ENCODE data around the gene RIIAD1.
"Not testable (repeated sequence)": the region's sequence is repeated elsewhere in the genome, so short reads cannot be mapped to it uniquely, and the experiment has no call there.

RIIAD1 gene

GRCh38 chr1:151769270-151769669 lies 47.9 kb downstream of the RIIAD1 start:
- H3K4me3 ChIP-seq (ENCODE audit: low read depth, low read length); H3K36me3 ChIP-seq (ENCODE audit: insufficient read depth, low read length): not testable (repeated sequence)

DNA sequence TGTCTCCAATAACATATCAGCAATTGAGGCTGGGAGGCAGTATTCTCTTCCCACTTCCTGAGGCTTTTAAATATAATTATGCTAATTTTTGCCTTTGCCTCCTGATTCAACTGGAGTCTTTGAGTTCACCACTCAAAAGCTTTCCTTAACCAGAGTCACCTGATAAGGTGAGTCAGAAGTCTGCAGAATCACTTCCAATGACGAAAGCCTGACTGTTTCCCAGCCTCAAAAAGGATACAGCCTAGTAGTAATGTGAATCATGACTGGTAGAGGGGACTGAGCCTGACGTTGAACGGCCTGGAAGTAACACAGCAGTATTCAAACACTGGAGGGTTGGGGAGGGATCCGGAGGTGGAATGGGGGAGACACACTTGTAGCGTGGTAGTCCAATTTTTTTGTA lies 52.4 kb downstream of the RIIAD1 start:
- H3K79me2 ChIP-seq (ENCODE audit: control insufficient read depth, insufficient read depth, low read length, unreplicated experiment), result no peaks in the 10 kb centered on the region
- H3K4me1 ChIP-seq (ENCODE audit: control insufficient read depth, insufficient read depth, low read length, unreplicated experiment), result no peaks in the 10 kb centered on the region
- no peaks in the 10 kb centered on the region for H3K36me3 ChIP-seq (ENCODE audit: insufficient read depth, low read length)
- H3K4me3 ChIP-seq (ENCODE audit: low read depth, low read length), result no peak overlapping the region
- no peak overlapping the region for H3K27ac ChIP-seq (ENCODE audit: low read depth, low read length)
- H3K27me3 ChIP-seq (ENCODE audit: insufficient read depth, low read length), result no peaks in the 10 kb centered on the region
- H2AFZ ChIP-seq (ENCODE audit: low read length, unreplicated experiment), result no peak overlapping the region

More at GRCh38 chr1:151769270-151769669, 47.9 kb downstream of the RIIAD1 start:
- H3K79me2 ChIP-seq (ENCODE audit: control insufficient read depth, insufficient read depth, low read length, unreplicated experiment); H3K27me3 ChIP-seq (ENCODE audit: insufficient read depth, low read length); H2AFZ ChIP-seq (ENCODE audit: low read length, unreplicated experiment); H3K27ac ChIP-seq (ENCODE audit: low read depth, low read length); H3K4me1 ChIP-seq (ENCODE audit: control insufficient read depth, insufficient read depth, low read length, unreplicated experiment): not testable (repeated sequence)

GRCh38 chr1:151774256-151774922 lies 53.1 kb downstream of the RIIAD1 start:
- no peak overlapping the region for H3K4me3 ChIP-seq (ENCODE audit: low read depth, low read length)
- no peaks in the 10 kb centered on the region for H3K27me3 ChIP-seq (ENCODE audit: insufficient read depth, low read length)
- H2AFZ ChIP-seq (ENCODE audit: low read length, unreplicated experiment), result no peak overlapping the region
- no peaks in the 10 kb centered on the region for H3K4me1 ChIP-seq (ENCODE audit: control insufficient read depth, insufficient read depth, low read length, unreplicated experiment)
- no peaks in the 10 kb centered on the region for H3K36me3 ChIP-seq (ENCODE audit: insufficient read depth, low read length)
- no peaks in the 10 kb centered on the region for H3K79me2 ChIP-seq (ENCODE audit: control insufficient read depth, insufficient read depth, low read length, unreplicated experiment)
- no peak overlapping the region for H3K27ac ChIP-seq (ENCODE audit: low read depth, low read length)

GRCh38 chr1:151775894-151776664 lies 54.8 kb downstream of the RIIAD1 start:
- H3K36me3 ChIP-seq (ENCODE audit: insufficient read depth, low read length), result no peaks in the 10 kb centered on the region
- H3K27ac ChIP-seq (ENCODE audit: low read depth, low read length), result no peak overlapping the region

DNA sequence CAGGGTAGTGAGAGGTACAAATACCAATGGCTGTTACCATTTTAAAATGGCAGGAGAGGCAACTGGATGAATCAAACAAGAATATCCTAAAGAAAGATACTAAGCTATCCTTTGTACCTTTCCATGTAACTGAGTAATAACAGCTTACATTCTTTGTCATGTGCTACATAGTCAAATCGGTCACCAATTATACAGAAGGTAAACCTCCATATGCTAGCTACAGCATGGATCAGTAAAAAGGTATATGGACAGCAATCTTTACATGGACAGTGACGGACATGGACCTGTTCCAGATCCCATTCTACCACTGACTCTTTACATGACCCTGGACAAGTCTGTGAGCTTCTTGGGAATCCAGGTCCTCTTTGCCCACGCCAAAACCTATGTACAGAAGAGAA lies 55.3 kb downstream of the RIIAD1 start:
- no peaks in the 10 kb centered on the region for H3K36me3 ChIP-seq (ENCODE audit: insufficient read depth, low read length)
- no peak overlapping the region for H3K27ac ChIP-seq (ENCODE audit: low read depth, low read length)
- no peak overlapping the region for H3K4me3 ChIP-seq (ENCODE audit: low read depth, low read length)
- no peaks in the 10 kb centered on the region for H3K79me2 ChIP-seq (ENCODE audit: control insufficient read depth, insufficient read depth, low read length, unreplicated experiment)
- no peaks in the 10 kb centered on the region for H3K4me1 ChIP-seq (ENCODE audit: control insufficient read depth, insufficient read depth, low read length, unreplicated experiment)
- H3K27me3 ChIP-seq (ENCODE audit: insufficient read depth, low read length), result no peaks in the 10 kb centered on the region
- H2AFZ ChIP-seq (ENCODE audit: low read length, unreplicated experiment), result no peak overlapping the region

More at GRCh38 chr1:151775894-151776664, 54.8 kb downstream of the RIIAD1 start:
- H3K4me3 ChIP-seq (ENCODE audit: low read depth, low read length), result no peak overlapping the region
- H2AFZ ChIP-seq (ENCODE audit: low read length, unreplicated experiment), result no peak overlapping the region
- H3K27me3 ChIP-seq (ENCODE audit: insufficient read depth, low read length), result no peaks in the 10 kb centered on the region
- no peaks in the 10 kb centered on the region for H3K4me1 ChIP-seq (ENCODE audit: control insufficient read depth, insufficient read depth, low read length, unreplicated experiment)
- H3K79me2 ChIP-seq (ENCODE audit: control insufficient read depth, insufficient read depth, low read length, unreplicated experiment), result no peaks in the 10 kb centered on the region

GRCh38 chr1:151777317-151777716 lies 56.0 kb downstream of the RIIAD1 start:
- Histone ChIP-seq H3K4me3 (ENCODE audit: low read depth, low read length) (no peak overlapping the region), H3K79me2 (ENCODE audit: control insufficient read depth, insufficient read depth, low read length, unreplicated experiment) (no peaks in the 10 kb centered on the region), H2AFZ (ENCODE audit: low read length, unreplicated experiment) (no peak overlapping the region), H3K27ac (ENCODE audit: low read depth, low read length) (no peak overlapping the region), H3K27me3 (ENCODE audit: insufficient read depth, low read length) (no peaks in the 10 kb centered on the region), H3K4me1 (ENCODE audit: control insufficient read depth, insufficient read depth, low read length, unreplicated experiment) (no peaks in the 10 kb centered on the region), H3K36me3 (ENCODE audit: insufficient read depth, low read length) (no peaks in the 10 kb centered on the region)
